Measurements from ENCODE around the gene DDIT4. TPM values are rescaled to one million over a fixed set of nuclear protein-coding genes. Genes with fewer than 3 reads are reported as not detected.
"Not testable (repeated sequence)": the region's sequence is repeated elsewhere in the genome, so short reads cannot be mapped to it uniquely, and the experiment has no call there.

DDIT4 gene
- total RNA-seq, 1 donor, result 52.4 TPM

DNA sequence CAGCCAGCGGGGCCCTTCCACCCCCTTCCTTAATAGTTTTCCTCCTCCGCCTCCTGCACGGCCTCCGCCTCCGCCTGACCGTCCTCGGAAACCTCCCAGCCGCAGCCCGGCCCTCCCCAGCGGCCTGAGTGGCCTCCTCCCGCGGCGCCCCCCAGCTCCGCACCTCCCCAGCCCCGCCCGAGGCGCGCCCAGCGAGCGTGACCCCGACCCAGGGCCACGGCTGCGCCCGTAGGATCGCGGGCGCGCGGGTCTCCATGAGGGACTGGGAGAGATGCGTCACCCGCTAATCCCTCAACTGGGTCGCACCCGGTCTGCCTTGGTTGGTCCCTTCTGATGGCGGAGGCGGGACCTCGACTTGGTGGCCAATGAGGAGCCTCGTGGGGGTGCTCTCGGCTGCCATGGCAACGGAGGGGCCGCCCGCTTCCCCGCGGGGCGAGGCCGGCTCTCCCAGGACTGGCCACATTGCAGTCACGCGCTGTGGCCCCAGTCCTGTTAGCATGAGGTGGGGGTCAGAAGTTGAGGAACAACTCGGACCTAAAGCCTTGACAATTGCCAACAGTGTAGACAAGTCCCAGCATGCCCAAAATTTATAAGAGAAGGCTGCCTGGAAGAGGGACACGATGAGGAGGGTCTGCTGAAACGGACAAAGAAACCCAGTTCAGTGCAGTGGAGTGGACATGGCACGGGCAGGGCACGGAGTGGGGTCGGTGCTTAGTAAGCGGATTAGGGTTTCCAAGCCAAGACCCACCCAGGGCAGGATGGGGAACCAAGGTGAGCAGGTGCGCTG, 24.3 kb downstream of the DDIT4 start:
- TF ChIP-seq, protein P1, sequence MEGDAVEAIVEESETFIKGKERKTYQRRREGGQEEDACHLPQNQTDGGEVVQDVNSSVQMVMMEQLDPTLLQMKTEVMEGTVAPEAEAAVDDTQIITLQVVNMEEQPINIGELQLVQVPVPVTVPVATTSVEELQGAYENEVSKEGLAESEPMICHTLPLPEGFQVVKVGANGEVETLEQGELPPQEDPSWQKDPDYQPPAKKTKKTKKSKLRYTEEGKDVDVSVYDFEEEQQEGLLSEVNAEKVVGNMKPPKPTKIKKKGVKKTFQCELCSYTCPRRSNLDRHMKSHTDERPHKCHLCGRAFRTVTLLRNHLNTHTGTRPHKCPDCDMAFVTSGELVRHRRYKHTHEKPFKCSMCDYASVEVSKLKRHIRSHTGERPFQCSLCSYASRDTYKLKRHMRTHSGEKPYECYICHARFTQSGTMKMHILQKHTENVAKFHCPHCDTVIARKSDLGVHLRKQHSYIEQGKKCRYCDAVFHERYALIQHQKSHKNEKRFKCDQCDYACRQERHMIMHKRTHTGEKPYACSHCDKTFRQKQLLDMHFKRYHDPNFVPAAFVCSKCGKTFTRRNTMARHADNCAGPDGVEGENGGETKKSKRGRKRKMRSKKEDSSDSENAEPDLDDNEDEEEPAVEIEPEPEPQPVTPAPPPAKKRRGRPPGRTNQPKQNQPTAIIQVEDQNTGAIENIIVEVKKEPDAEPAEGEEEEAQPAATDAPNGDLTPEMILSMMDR (IDR thresholded peaks at IDR 0.05; ENCODE audit: insufficient read depth, low read length), result no peak
- DNase-seq (ENCODE audit: low read depth), result peak; percentile 98
- H3K4me3 ChIP-seq (ENCODE audit: low read depth, low read length), result peak overlapping the region; percentile 67

DNA sequence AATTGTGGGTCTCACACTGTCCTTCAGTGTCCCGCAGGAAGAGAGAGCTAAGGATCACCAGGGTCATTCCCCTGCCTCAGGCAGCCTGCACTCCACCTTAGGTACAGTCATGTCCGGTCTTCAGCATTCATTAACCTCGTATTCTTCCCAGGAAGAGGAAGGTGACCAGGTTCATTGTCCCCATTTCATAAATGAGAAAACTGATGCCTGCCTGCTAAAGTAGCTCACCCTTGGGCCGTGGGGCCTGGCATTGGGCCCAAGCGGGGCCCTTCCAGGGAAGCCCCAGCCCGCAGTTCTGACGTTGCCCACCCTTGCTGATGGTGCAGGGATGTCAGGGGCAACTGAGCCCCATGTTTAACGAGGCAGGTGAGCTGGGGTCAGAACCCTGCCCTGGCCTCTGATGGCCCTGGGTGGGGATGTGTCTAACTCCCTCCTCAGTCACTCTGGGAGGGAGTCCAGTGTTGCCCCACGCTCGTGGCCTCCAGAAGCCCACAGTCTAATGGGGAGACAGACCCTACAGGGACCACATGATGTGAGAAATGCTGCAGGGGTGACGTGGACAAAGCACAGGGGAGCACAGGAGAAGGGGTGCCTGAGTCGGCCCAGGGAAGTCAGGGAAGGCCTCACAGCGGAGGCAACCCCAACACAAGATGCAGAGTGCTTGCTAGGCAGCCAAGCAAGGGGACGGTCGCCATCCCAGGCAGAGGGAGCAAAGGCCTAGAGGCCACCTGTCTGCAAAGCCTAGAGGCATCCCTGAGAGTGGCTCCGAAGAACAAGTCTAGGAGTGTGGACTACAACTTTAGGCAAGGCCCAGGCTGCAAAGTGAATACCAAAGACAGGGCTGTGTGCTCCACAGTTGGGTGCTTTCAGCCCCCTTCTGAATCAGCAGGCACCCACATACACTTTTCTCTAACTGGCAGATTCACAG, 25.1 kb downstream of the DDIT4 start:
- no peak for DNase-seq (ENCODE audit: low read depth)
- TF ChIP-seq, protein P1 (IDR thresholded peaks at IDR 0.05; ENCODE audit: insufficient read depth, low read length), result no peak
- no peak overlapping the region for H3K4me3 ChIP-seq (ENCODE audit: low read depth, low read length)

DNA sequence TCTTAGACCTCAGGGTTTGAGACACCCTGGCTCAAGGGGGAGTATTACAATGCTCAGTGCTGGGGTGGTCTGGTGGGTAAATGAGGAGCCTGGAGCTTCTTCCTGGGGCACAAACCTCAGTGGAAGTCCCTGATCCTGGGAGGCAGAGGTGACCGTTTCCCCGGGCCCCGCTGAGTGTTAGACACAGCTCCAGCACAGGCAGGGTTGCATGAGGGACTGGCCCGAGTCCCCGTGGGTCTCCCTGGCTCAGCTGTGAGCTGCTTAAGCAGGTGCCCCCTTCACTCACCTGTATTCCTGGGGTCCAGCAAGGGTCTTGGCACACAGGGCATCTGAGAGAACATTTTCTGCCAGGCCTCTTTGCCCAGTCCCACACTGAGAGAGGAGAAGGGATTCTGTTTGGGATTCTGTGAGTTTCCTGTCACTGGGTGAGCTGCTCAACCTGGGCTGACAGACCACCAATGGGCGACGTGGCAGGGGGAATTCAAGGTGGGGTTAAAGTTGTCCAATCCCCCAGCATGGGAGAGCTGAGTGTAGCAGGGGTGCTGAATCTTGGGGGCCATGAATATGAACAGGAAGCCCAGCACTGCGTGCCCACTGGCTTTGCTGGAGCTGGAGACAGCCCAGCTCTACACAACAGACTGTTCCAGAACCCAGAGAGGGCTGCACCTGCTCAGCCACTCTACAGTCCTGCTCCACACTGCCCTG, 29.9 kb downstream of the DDIT4 start:
- TF ChIP-seq, protein P1 (IDR thresholded peaks at IDR 0.05; ENCODE audit: insufficient read depth, low read length), result no peak
- no peak for DNase-seq (ENCODE audit: low read depth)
- no peak overlapping the region for H3K4me3 ChIP-seq (ENCODE audit: low read depth, low read length)

DNA sequence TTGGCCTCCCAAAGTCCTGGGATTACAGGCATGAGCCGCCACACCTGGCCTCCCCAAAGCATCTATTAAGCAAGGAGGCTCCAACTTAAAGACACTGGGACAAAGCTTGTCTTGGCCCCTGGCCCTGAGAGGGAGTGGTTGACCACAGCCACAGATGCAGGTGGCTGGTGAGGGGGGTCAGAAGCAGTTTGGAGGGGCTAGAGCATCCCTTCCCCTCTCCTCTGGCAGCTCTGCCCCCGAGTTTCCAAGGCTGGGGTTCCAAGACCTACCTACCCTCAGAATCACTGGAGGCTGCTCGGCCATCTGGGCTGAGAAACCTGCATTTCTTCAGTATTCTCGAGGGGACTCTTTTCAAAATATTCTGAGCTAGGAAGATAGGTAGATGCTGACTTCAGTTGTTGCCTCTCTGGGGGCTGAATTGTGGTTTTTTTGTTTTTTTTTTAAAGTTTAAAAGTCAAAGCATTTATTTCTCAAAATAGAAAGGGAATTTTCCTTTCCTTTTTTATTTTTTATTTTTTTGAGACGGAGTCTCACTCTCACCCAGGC, 32.6 kb downstream of the DDIT4 start:
- TF ChIP-seq, protein P1 (IDR thresholded peaks at IDR 0.05; ENCODE audit: insufficient read depth, low read length), result no peak
- H3K4me3 ChIP-seq (ENCODE audit: low read depth, low read length), result no peak overlapping the region
- DNase-seq (ENCODE audit: low read depth), result no peak

DNA sequence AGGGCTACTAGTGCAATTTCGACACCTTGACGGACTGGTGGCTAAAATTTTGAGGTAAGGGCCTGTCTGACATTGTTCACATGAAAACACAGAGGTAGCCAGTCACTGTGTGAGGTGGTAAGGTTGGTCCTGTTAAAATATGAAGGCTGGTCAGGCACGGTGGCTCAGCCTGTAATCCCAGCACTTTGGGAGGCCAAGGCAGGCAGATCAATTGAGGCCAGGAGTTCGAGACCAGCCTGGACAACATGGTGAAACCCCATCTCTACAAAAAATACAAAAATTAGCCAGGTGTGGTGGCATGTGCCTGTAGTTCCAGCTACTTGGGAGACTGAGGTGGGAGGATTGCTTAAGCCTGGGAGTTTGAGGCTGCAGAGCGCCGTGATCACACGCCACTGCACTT, 34.0 kb downstream of the DDIT4 start:
- DNase-seq (ENCODE audit: low read depth), result not testable (repeated sequence)

DNA sequence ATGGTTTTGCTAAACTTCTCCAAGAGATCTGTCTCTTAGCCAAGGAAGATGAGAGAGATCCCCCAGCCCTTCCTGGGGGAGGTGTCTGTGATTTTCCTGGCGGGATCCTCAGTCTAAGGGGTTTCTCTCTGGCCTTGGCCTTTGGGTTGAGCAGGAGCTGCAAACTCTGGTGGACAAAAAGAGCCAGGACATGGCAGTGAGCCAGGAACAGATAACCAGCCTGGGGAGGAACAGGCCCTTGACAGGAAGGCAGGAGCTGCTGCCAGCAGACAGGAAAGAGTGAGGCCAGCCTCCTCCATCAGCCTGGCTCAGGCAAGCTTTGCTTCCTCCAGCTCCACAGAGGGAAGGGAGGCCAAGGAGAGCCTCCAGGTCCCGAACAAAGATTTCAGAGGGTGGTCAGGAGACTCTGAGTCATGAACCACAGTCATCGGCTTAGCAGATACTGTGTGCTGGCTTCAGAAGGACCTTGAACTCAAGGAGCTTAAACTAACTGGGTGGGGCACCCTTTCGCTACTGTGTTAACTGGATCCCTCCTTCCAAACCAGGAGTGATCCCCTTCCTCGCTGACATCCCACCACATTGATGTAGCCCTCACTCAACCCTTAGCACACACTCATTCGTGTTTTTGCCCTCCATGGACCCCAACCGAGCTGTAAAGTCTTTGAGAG, 34.7 kb downstream of the DDIT4 start:
- DNase-seq (ENCODE audit: low read depth), result peak; percentile 97
- TF ChIP-seq, protein P1 (IDR thresholded peaks at IDR 0.05; ENCODE audit: insufficient read depth, low read length), result no peak
- no peak overlapping the region for H3K4me3 ChIP-seq (ENCODE audit: low read depth, low read length)

More for the DNA sequence above, 34.0 kb downstream of the DDIT4 start:
- not testable (repeated sequence) for H3K4me3 ChIP-seq (ENCODE audit: low read depth, low read length)

Measured in fibroblast of the aortic adventitia (primary cell).